ENCODE measurements around the gene LY6G6F. TPM values are rescaled to one million over a fixed set of nuclear protein-coding genes. Genes with fewer than 3 reads are reported as not detected.

Gene LY6G6F
- not detected in 2 replicates for total RNA-seq (2013; cell fraction: nucleolus; rRNA removed)
- not detected in 2 replicates for total RNA-seq (2014; rRNA removed)
- not detected in 2 replicates for total RNA-seq (2014; rRNA removed; fragmentation: Illumina TruSeq; extraction: Trizol)
- not detected in 2 replicates for total RNA-seq (2021)
- not detected for polyA plus RNA-seq (2011; ENCODE audit: low read depth)
- polyA plus RNA-seq (2011; rRNA removed), result not detected in 2 replicates
- polyA plus RNA-seq (2011; cell fraction: cytosol; rRNA removed), result not detected in 2 replicates
- not detected in 2 replicates for polyA plus RNA-seq (2011; cell fraction: nucleus; rRNA removed)
- not detected in 2 replicates for polyA plus RNA-seq (2012)
- not detected in 2 replicates for polyA plus RNA-seq (2014; fragmentation: Illumina TruSeq; extraction: Trizol)
- not detected for polyA plus RNA-seq (2014; fragmentation: Nextera tagmentation; extraction: Ambion mirVana)
- not detected in 2 replicates for polyA plus RNA-seq (2014; rRNA removed)
- not detected for polyA plus RNA-seq (2016; fragmentation: Nextera tagmentation; extraction: Ambion mirVana)
- not detected in 2 replicates for polyA minus RNA-seq (2011; rRNA and poly(A)+ RNA removed)
- not detected in 2 replicates for polyA minus RNA-seq (2011; cell fraction: cytosol; rRNA and poly(A)+ RNA removed)
- polyA minus RNA-seq (2011; cell fraction: nucleus; rRNA and poly(A)+ RNA removed), result not detected in 2 replicates
- Bru-seq, nascent RNA, result not detected
- BruChase-seq, experiment 1, labeled RNA remaining after a 6-hour chase, result percentile 24 among the genes with signal in this experiment
- BruChase-seq, experiment 2, labeled RNA remaining after a 2-hour chase, result percentile 35 among the genes with signal in this experiment
- long read RNA-seq, experiment 1, result 0 reads
- long read RNA-seq, experiment 2, result 0 reads

- POLR2A ChIA-PET, result interaction anchor here (0.5 to 1.2 kb wide), 2 partner anchors 25 to 87 kb away, joined by 3 read pairs; no protein-coding TSS in a partner anchor
- Histone ChIP-seq H3K9ac (ENCODE audit: control insufficient read depth, insufficient read depth, low read length) (no peak within 1 kb of the TSS), H3K27me3 (replicated peaks in 1 of 2; ENCODE audit: control insufficient read depth in 2 of 2, insufficient read depth in 2 of 2, low read length in 1 of 2) (no peaks in the 10 kb centered on the region; a peak in 1 of 4 replicates), H3K36me3 (ENCODE audit: control insufficient read depth in 2 of 2, insufficient read depth in 2 of 2, low read length in 1 of 2) (no peaks in the 10 kb centered on the region), H3K4me2 (ENCODE audit: control insufficient read depth, insufficient read depth) (no peak within 1 kb of the TSS), H3K79me2 (ENCODE audit: control insufficient read depth, insufficient read depth, low read length) (peaks cover 11% of the 10 kb centered on the region), H3K4me1 (ENCODE audit: control insufficient read depth, insufficient read depth, low read length) (peaks cover 5% of the 10 kb centered on the region; the same call in 1 of the 2 replicates), H4K20me1 (ENCODE audit: control insufficient read depth, insufficient read depth) (no peaks in the 10 kb centered on the region), H3K4me3 (no peak within 1 kb of the TSS), H3K27ac (ENCODE audit: control insufficient read depth, insufficient read depth) (no peak within 1 kb of the TSS), H3K9me3 (replicated peaks; ENCODE audit: control insufficient read depth, insufficient read depth, low read length) (no peaks in the 10 kb centered on the region), H2AFZ (ENCODE audit: control insufficient read depth, low read depth, low read length) (no peak within 1 kb of the TSS)
- FAIRE-seq (no peak), DNase-seq (ENCODE audit: low read depth, low spot score) (no peak), ATAC-seq (no peak)
- intact Hi-C loops (cut with micrococcal nuclease; ENCODE audit: unreplicated experiment) (no loop called here), in situ Hi-C loops (cut with MboI) (no loop called here)
- 45% methylated on average over 3 of the region's 3 CpGs for WGBS (ENCODE audit: insufficient coverage, insufficient replicate concordance, low lambda C conversion rate, missing lambda C conversion rate)
- CTCF ChIA-PET, result interaction anchor here (0.9 to 1.1 kb wide), 2 partner anchors 13 to 63 kb away, joined by 3 to 5 read pairs; no protein-coding TSS in a partner anchor
- SMC1A ChIA-PET (ENCODE audit: uncharacterized antibody, unreplicated experiment), result interaction anchor here (0.6 to 0.7 kb wide), 2 partner anchors 13 to 18 kb away, joined by 3 read pairs; no protein-coding TSS in a partner anchor
- TF ChIP-seq, protein P1, sequence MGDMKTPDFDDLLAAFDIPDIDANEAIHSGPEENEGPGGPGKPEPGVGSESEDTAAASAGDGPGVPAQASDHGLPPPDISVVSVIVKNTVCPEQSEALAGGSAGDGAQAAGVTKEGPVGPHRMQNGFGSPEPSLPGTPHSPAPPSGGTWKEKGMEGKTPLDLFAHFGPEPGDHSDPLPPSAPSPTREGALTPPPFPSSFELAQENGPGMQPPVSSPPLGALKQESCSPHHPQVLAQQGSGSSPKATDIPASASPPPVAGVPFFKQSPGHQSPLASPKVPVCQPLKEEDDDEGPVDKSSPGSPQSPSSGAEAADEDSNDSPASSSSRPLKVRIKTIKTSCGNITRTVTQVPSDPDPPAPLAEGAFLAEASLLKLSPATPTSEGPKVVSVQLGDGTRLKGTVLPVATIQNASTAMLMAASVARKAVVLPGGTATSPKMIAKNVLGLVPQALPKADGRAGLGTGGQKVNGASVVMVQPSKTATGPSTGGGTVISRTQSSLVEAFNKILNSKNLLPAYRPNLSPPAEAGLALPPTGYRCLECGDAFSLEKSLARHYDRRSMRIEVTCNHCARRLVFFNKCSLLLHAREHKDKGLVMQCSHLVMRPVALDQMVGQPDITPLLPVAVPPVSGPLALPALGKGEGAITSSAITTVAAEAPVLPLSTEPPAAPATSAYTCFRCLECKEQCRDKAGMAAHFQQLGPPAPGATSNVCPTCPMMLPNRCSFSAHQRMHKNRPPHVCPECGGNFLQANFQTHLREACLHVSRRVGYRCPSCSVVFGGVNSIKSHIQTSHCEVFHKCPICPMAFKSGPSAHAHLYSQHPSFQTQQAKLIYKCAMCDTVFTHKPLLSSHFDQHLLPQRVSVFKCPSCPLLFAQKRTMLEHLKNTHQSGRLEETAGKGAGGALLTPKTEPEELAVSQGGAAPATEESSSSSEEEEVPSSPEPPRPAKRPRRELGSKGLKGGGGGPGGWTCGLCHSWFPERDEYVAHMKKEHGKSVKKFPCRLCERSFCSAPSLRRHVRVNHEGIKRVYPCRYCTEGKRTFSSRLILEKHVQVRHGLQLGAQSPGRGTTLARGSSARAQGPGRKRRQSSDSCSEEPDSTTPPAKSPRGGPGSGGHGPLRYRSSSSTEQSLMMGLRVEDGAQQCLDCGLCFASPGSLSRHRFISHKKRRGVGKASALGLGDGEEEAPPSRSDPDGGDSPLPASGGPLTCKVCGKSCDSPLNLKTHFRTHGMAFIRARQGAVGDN (IDR thresholded peaks at IDR 0.05), result no peak
- TF ChIP-seq RBBP5 (conservative IDR thresholded peaks at IDR 0.05), result no peak
- no peak for TF ChIP-seq POLR2A (IDR thresholded peaks at IDR 0.05; ENCODE audit: low read depth, low read length)
- TF ChIP-seq ZBED1 (IDR thresholded peaks at IDR 0.05; ENCODE audit: borderline replicate concordance), result no peak
- no peak for TF ChIP-seq SUZ12 (IDR thresholded peaks at IDR 0.05; ENCODE audit: unreplicated experiment)
- no peak for TF ChIP-seq HDAC2 (IDR thresholded peaks at IDR 0.05)
- TF ChIP-seq ATF7 (IDR thresholded peaks at IDR 0.05; ENCODE audit: low read depth), result no peak
- TF ChIP-seq RELA (IDR thresholded peaks at IDR 0.05; ENCODE audit: borderline replicate concordance, partially characterized antibody), result no peak
- TF ChIP-seq FOXM1 (IDR thresholded peaks at IDR 0.05; ENCODE audit: low read depth, low read length), result no peak
- TF ChIP-seq, protein P2, sequence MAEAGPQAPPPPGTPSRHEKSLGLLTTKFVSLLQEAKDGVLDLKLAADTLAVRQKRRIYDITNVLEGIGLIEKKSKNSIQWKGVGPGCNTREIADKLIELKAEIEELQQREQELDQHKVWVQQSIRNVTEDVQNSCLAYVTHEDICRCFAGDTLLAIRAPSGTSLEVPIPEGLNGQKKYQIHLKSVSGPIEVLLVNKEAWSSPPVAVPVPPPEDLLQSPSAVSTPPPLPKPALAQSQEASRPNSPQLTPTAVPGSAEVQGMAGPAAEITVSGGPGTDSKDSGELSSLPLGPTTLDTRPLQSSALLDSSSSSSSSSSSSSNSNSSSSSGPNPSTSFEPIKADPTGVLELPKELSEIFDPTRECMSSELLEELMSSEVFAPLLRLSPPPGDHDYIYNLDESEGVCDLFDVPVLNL (IDR thresholded peaks at IDR 0.05; ENCODE audit: low read depth, low read length), result no peak
- TF ChIP-seq PAX8 (IDR thresholded peaks at IDR 0.05), result no peak
- BruUV-seq (replicated peaks), result no TSS peak
- RAD21 ChIA-PET (ENCODE audit: unreplicated experiment), result interaction anchor here (0.6 kb wide), 1 partner anchor 223 kb away, joined by 3 read pairs; no protein-coding TSS in a partner anchor
Measured at GRCh38 chr6:31706599-31706998, at the start of gene LY6G6F. TSS of gene LY6G6F (plus strand) at chr6:31706866. CDS start at chr6:31706907, 41 bp downstream.

All from GM12878 (cell line).